NCI-H1105 (cell line): Measurements from ENCODE around the gene ITPK1.

ENCODE experiments used
- DNase-seq: peaks from one replicate; lab custom pipeline; 2025; lab: John Stamatoyannopoulos, UW

ITPK1 gene

DNA sequence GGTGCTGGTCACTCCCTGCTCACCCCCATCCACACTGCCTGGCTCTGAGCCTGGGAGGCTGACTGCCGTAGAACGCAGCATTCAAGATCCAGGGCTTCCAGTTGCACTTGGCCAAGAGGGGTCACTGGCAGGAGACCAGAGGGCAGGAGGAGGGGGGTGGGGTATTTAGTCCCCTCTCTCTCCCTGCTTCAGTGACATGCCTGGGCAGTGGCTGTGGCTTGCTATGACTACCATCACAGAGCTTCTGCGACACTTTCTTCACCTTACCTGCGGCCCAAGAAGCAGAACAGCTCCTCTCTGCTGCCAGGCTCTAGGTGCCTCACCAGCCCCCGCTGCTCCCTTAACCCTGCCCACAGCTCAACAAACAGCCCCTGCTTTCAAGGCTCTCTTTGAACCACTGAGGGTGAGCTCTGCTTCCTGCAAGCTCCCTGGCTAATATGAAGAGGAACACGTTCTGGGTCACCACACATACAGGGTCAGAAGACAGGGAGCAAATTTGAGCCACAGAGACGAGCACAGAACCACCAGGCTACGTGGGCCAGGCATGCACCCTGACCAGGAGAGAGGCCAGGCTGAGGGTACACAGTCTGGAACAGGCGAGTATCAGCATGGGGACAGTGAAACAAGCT is 55.7 kb downstream of the ITPK1 start:
- no peak for DNase-seq

- DNase-seq, result no peak
Observed at GRCh38 chr14:93059260-93059659, 56.5 kb downstream of the ITPK1 start.

GRCh38 chr14:93057586-93058280 is 58.0 kb downstream of the ITPK1 start:
- no peak for DNase-seq

DNA sequence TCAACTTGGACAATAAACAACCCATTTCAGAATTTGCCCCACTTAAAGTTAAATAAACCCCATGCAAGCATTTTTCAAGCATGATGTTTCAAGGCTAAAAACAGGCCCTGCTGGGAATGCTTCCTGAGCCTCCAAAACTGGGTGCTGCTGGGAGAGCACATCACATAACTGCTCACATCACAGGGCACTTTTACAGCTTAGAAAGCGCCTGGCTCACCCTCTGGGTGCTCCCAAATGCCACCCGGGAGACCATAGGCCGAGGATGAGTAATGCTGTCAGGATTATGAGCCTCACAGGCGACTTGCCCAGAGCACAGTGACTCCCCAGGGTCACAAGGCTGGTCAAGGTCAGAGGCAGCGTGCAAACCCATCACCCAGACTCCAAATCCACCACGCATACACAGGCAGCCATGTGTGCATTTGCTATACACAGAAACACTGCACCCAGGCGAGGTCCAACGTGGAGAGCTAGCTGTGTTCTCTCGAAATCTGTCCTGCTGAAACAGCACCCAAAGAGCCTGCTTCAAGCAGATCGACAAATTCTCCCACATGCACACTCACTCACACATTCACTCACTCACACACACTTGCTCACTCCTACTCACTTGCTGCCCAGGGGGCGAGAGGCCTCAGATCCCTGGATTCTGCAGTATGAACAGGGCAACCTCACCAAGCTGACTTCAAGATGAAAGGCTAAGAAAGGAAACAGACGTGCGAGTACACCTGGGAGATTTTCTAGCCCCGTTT is 58.7 kb downstream of the ITPK1 start:
- no peak for DNase-seq

DNA sequence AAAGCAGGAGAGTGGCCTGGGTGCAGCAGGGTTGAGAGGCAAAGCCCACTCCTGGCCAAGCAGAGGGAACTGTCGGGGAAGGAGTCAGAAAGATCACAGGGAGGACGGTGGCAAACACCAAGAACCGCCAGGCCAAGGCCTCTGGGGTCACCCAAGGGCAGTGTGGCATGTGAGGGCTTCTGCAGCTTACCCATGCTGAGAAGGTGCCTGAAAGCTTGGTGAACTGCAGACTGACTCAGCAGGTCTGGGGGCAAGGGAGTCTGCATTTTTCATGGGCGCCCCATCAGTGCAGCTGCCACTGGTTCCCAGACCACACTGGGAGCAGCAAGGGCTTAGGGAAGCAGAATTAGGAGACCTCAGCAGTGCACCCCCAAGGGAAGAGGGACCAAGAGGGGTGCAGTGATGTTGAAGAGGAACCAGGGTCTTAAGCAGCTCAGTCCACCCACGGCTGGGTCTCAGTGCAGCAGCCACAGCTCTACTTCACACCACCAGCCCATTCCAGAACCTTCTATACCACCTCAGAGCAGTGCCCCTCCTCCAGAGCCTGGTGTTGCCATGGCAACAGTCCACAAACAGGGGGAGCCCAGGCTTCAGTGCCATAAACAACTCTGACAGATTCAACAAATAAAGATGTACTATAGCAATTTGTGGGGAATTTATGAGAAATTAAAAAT is 59.4 kb downstream of the ITPK1 start:
- no peak for DNase-seq

GRCh38 chr14:93055651-93056115 is 60.0 kb downstream of the ITPK1 start:
- DNase-seq, result no peak

DNA sequence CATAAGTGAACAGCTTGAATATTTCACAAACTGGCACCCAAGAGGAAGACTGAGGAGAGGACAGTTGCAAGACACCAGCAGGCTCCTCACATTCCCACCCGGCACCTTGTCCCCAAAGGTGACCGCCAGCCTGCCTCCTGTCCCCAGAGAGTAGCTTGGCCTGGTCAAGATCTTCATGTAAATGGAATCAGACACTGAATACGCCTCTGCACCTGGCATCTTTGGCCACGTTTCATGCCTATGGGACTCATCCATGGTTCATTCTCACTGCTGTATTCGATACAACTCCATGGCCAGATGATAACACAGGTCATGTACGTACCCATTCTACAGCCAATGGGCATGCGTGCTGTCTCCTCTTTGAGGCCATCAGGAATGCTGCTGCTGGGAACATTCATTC is 60.8 kb downstream of the ITPK1 start:
- no peak for DNase-seq

DNA sequence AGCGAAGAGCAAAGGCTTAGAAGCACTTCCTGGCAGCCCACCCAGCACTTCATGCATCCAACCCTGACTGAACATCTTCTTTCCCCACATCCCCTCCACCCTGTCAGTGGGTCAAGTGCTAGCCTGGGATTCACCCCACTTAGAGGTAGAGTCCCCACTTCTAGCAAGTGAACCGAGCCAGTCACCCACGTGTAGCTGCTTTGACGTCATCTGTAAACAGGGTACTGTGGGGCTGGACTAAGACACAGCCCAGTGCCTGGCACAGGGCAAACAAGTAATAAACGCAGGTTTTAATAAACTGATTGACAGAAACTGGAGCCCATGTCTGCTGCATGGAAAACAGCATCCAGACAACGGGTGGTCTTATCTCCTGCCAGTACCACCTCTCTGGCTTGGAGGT is 61.7 kb downstream of the ITPK1 start:
- DNase-seq, result no peak

- no peak for DNase-seq
Observed at GRCh38 chr14:93051600-93052546, 63.9 kb downstream of the ITPK1 start.

- DNase-seq, result no peak
Observed at GRCh38 chr14:93050761-93051160, 65.0 kb downstream of the ITPK1 start.

DNA sequence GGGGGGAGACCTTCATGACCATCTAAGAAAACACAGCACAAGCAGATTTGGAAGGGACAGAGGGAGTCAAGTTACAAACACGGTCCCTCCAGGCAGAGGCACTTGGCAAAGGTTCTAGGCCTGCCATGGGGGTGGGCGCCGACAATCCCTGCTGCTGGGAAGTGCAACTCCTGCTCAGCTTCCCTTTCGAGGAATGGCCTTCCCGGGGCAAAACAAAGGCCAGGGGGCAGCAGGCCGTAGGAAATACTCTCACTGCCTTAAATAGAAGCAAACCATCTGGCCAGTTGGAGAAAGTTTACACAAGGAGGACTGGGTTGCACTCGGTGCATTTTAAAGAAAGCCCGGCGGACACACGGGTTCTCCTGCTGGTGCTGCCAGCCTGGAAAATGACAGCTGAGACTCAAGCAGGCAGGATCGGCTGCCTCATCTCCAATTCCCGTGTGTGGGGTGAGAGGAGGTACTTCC is 65.8 kb downstream of the ITPK1 start:
- DNase-seq, result no peak

DNA sequence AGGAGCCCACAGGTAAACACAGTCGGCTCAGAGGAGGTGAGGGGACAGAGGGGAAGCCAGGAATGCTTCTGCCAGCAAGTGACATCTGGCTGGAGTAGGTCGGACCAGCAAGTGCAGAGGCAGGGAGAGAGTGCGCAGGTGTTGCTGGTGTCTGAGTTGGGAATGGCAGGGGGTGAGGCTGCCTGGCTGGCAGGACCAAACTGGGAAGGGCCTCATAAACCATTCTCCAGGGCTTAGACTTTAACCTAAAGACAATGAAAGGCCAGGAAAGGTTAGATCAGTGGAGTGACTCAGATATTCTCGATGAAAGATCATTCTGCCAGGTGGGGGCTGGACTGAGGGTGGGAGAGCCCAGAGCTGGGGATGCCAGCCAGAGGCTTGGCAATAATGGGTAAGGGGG is 66.4 kb downstream of the ITPK1 start:
- DNase-seq, result no peak

GRCh38 chr14:93048843-93049242 is 66.9 kb downstream of the ITPK1 start:
- DNase-seq, result no peak

GRCh38 chr14:93047661-93048060 is 68.1 kb downstream of the ITPK1 start:
- DNase-seq, result no peak

DNA sequence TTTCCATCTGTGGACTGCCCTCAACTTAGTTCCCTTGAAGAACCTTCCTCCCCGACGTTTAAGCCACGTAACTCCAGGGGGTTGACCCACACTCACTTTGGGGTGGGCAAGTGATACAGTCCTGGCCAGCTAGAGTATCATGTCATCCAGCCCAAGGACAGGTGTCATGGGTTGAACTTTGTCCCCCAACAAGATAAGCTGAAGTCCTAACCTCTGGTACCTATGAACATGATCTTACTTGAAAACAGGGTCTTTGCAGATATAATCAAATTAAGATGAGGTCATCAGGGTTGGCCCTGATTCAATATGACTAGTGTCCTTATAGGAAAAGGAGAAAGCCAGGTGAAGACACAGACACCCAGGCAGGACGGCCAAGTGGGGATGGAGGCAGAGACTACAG is 68.6 kb downstream of the ITPK1 start:
- DNase-seq, result no peak

GRCh38 chr14:93046705-93047050 is 69.0 kb downstream of the ITPK1 start:
- DNase-seq, result no peak

DNA sequence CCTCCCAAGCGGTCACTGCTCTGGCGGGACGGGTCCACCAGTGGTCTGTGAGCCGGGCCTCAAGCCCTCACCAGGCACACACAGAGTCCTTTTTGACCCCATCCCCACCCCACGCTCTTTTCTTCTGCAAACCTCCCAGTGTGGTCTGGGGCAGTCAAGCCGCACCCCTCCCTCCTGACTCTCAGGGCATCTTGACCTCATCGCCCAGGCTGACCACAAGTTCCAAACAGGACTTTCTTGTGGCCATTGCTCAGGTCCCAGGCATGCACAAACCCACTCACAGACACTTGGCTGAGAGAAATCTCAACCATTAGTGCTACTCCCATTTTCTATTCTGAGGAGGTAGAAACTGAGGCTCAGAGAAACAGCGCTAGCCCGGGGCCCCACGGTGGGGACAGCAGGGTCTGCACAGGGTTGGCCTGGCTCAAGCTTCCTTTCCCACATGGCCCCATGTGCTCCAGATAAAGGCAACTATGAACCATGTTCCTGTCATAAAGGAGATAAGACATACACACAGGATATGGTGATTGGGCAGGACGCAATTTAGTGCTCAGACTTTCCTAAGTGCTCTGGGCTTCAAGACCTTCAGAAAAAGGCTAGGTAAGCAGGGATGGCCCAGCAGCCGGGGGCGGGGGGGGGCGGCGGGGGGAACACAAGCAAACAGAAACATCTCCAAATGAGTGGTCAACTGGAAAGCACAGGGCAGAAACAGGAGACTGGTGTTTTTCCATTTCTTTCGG is 69.6 kb downstream of the ITPK1 start:
- DNase-seq, result no peak

DNA sequence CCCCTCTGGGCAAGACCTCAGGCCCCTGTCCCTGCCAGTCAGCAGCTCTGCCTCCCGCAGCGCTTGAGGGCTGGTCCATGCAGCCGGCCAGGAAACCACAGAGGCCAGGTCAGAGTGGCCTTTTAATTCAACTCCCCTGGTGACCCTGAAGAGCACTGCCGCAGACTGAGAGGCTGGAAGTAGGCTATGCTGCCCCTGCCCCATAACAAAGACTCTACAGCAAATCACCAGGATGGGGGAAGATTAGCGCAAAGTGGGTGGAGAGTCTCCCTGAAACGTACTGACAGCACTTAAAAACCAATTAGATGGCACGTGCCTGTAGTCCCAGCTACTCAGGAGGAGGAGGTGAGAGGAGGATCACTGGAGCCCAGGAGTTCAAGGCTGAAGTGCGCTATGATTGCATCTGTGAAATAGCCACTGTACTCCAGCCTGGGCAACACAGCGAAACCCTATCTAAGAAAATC is 70.5 kb downstream of the ITPK1 start:
- DNase-seq, result no peak

DNA sequence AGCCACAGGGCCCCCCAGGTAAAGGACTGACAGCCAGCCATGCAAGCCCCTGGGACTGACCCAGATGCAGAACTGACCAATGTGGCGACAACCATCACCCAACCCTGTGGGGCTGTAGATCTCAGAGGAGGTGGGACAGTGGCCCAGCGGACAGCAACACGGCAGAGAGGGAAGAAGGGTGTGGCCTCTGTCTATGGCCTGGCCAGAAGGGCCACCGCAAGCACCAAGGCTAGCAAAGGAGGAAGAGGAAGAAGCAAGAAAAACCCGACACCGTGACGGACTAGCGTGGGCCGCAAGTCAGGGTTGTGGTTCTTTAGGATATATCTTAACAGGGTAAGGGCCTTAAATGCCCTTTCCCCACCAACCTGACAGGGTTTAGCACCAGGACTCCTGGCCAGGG is 71.2 kb downstream of the ITPK1 start:
- no peak for DNase-seq

GRCh38 chr14:93044121-93044520 is 71.6 kb downstream of the ITPK1 start:
- DNase-seq, result no peak
